ENCODE results near the gene KMT5C.

Gene KMT5C

GRCh38 chr19:55339105-55339888, at the start of gene KMT5C:
KMT5C (plus strand) TSS chr19:55339876; CDS start chr19:55341937, 2,061 bp downstream.
- DNase-seq (ENCODE audit: low read depth in 4 of 4, low spot score in 1 of 4), result peak; percentile 100

GRCh38 chr19:55297267-55297666, 42.4 kb upstream of the KMT5C start:
- DNase-seq (ENCODE audit: low read depth in 4 of 4, low spot score in 1 of 4), result no peak

GRCh38 chr19:55299991-55300390, 39.7 kb upstream of the KMT5C start:
- no peak for DNase-seq (ENCODE audit: low read depth in 4 of 4, low spot score in 1 of 4)

- no peak for DNase-seq (ENCODE audit: low read depth in 4 of 4, low spot score in 1 of 4)
Observed at GRCh38 chr19:55300886-55301458, 38.7 kb upstream of the KMT5C start.

- peak; percentile 93 to 97 (median 95) for DNase-seq (ENCODE audit: low read depth in 4 of 4, low spot score in 1 of 4)
Observed at GRCh38 chr19:55301459-55302317, 38.0 kb upstream of the KMT5C start.

- no peak for DNase-seq (ENCODE audit: low read depth in 4 of 4, low spot score in 1 of 4)
Observed at GRCh38 chr19:55302318-55302703, 37.4 kb upstream of the KMT5C start.

- no peak for DNase-seq (ENCODE audit: low read depth in 4 of 4, low spot score in 1 of 4)
Observed at GRCh38 chr19:55303477-55303876, 36.2 kb upstream of the KMT5C start.

- peak in 1 of 4 experiments; percentile 35 for DNase-seq (ENCODE audit: low read depth in 4 of 4, low spot score in 1 of 4)
Observed at GRCh38 chr19:55304279-55304978, 35.2 kb upstream of the KMT5C start.

- no peak for DNase-seq (ENCODE audit: low read depth in 4 of 4, low spot score in 1 of 4)
Observed at GRCh38 chr19:55304980-55305379, 34.7 kb upstream of the KMT5C start.

- DNase-seq (ENCODE audit: low read depth in 4 of 4, low spot score in 1 of 4), result peak in 2 of 4 experiments; percentile 30 to 43
Observed at GRCh38 chr19:55305491-55305890, 34.2 kb upstream of the KMT5C start.

- DNase-seq (ENCODE audit: low read depth in 4 of 4, low spot score in 1 of 4), result no peak
Observed at GRCh38 chr19:55305983-55306562, 33.6 kb upstream of the KMT5C start.

- DNase-seq (ENCODE audit: low read depth in 4 of 4, low spot score in 1 of 4), result no peak
Observed at GRCh38 chr19:55306712-55307111, 33.0 kb upstream of the KMT5C start.

GRCh38 chr19:55308281-55308680, 31.4 kb upstream of the KMT5C start:
- DNase-seq (ENCODE audit: low read depth in 4 of 4, low spot score in 1 of 4), result no peak

GRCh38 chr19:55309448-55309847, 30.2 kb upstream of the KMT5C start:
- no peak for DNase-seq (ENCODE audit: low read depth in 4 of 4, low spot score in 1 of 4)

GRCh38 chr19:55310498-55310897, 29.2 kb upstream of the KMT5C start:
- DNase-seq (ENCODE audit: low read depth in 4 of 4, low spot score in 1 of 4), result no peak

- DNase-seq (ENCODE audit: low read depth in 4 of 4, low spot score in 1 of 4), result no peak
Observed at GRCh38 chr19:55311397-55311796, 28.3 kb upstream of the KMT5C start.

- no peak for DNase-seq (ENCODE audit: low read depth in 4 of 4, low spot score in 1 of 4)
Observed at GRCh38 chr19:55311797-55312196, 27.9 kb upstream of the KMT5C start.

GRCh38 chr19:55312621-55313512, 26.8 kb upstream of the KMT5C start:
- DNase-seq (ENCODE audit: low read depth in 4 of 4, low spot score in 1 of 4), result no peak

GRCh38 chr19:55314396-55314795, 25.3 kb upstream of the KMT5C start:
- DNase-seq (ENCODE audit: low read depth in 4 of 4, low spot score in 1 of 4), result no peak
